DND-41 (cell line): ENCODE data around the gene SANBR.

Source experiments
- EZH2 ChIP-seq: IDR thresholded peaks from 3 replicates; pipeline ENCODE4 v1.6.1; 2012; ENCODE audit warnings: borderline replicate concordance, low read depth, mild to moderate bottlenecking, moderate library complexity, low read length, inconsistent platforms; ENCODE audit not compliant: severe bottlenecking
- TF ChIP-seq, protein P1 (sequence below): IDR thresholded peaks from 2 replicates; pipeline ENCODE4 v1.5.1; 2012; ENCODE audit warnings: borderline replicate concordance, low read length, moderate library complexity, mild to moderate bottlenecking; ENCODE audit not compliant: poor library complexity, severe bottlenecking; ENCODE audit errors: extremely low read depth

GRCh38 chr2:61111708-61112107 is 46.0 kb downstream of the SANBR start:
- TF ChIP-seq, protein P1, sequence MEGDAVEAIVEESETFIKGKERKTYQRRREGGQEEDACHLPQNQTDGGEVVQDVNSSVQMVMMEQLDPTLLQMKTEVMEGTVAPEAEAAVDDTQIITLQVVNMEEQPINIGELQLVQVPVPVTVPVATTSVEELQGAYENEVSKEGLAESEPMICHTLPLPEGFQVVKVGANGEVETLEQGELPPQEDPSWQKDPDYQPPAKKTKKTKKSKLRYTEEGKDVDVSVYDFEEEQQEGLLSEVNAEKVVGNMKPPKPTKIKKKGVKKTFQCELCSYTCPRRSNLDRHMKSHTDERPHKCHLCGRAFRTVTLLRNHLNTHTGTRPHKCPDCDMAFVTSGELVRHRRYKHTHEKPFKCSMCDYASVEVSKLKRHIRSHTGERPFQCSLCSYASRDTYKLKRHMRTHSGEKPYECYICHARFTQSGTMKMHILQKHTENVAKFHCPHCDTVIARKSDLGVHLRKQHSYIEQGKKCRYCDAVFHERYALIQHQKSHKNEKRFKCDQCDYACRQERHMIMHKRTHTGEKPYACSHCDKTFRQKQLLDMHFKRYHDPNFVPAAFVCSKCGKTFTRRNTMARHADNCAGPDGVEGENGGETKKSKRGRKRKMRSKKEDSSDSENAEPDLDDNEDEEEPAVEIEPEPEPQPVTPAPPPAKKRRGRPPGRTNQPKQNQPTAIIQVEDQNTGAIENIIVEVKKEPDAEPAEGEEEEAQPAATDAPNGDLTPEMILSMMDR = no peak
- TF ChIP-seq EZH2 = no peak
